Measurements from ENCODE around the gene LIPM. TPM values are rescaled to one million over a fixed set of nuclear protein-coding genes. Genes with fewer than 3 reads are reported as not detected.

Gene LIPM
- total RNA-seq, 1 donor from 2014 or later, result not detected

- no peak for TF ChIP-seq CTCF (conservative IDR thresholded peaks at IDR 0.05; ENCODE audit: low read depth, low read length)
- no peak for DNase-seq (ENCODE audit: low read depth)
- H3K4me3 ChIP-seq (ENCODE audit: low read depth, low read length), result no peak overlapping the region
These were observed 16.3 kb upstream of the LIPM start for GRCh38 chr10:88786032-88786770.

DNA sequence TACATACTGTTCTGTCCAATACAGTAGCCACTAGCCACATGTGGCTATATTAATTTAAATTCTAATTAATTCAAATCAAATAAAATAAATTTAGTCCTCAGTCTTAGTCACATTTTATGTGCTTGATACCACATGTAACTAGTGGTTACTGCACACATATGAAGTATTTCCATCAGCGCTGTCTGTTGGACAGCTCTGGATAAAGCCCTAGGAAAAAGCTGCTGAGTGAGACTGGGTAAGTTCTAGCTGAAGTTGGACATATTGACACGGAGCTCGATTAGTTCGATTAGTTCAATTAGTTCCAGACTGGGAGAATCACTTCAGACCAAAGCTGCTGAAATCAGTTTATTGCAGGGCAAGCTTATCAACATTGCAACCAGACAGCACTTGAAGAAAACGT, 15.1 kb upstream of the LIPM start:
- DNase-seq (ENCODE audit: low read depth), result no peak
- H3K4me3 ChIP-seq (ENCODE audit: low read depth, low read length), result no peak overlapping the region

GRCh38 chr10:88788924-88789323, 13.6 kb upstream of the LIPM start:
- DNase-seq (ENCODE audit: low read depth), result no peak
- no peak overlapping the region for H3K4me3 ChIP-seq (ENCODE audit: low read depth, low read length)
- TF ChIP-seq CTCF (conservative IDR thresholded peaks at IDR 0.05; ENCODE audit: low read depth, low read length), result no peak

More for the DNA sequence above, 15.1 kb upstream of the LIPM start:
- no peak for TF ChIP-seq CTCF (conservative IDR thresholded peaks at IDR 0.05; ENCODE audit: low read depth, low read length)

DNA sequence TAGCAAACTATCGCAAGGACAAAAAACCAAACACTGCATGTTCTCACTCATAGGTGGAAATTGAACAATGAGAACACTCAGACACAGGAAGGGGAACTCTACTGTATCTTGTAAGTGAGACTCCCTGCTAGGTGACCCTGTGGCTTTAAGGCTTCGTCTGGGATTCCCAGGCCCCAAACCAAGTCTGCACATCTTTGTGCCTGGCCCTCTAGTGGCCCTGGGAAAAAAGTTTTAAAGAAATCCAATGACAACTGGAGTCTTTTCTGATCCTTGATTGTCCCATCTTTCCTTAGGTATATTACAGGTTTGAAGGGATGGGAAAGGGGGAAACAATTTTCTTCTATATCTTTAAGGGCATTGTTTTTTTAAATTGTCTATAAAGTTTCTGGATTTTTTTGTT, 10.6 kb upstream of the LIPM start:
- TF ChIP-seq CTCF (conservative IDR thresholded peaks at IDR 0.05; ENCODE audit: low read depth, low read length), result peak; percentile 73
- no peak overlapping the region for H3K4me3 ChIP-seq (ENCODE audit: low read depth, low read length)
- DNase-seq (ENCODE audit: low read depth), result no peak

GRCh38 chr10:88792661-88793060, 9.9 kb upstream of the LIPM start:
- no peak overlapping the region for H3K4me3 ChIP-seq (ENCODE audit: low read depth, low read length)
- TF ChIP-seq CTCF (conservative IDR thresholded peaks at IDR 0.05; ENCODE audit: low read depth, low read length), result no peak
- DNase-seq (ENCODE audit: low read depth), result peak; percentile 25

DNA sequence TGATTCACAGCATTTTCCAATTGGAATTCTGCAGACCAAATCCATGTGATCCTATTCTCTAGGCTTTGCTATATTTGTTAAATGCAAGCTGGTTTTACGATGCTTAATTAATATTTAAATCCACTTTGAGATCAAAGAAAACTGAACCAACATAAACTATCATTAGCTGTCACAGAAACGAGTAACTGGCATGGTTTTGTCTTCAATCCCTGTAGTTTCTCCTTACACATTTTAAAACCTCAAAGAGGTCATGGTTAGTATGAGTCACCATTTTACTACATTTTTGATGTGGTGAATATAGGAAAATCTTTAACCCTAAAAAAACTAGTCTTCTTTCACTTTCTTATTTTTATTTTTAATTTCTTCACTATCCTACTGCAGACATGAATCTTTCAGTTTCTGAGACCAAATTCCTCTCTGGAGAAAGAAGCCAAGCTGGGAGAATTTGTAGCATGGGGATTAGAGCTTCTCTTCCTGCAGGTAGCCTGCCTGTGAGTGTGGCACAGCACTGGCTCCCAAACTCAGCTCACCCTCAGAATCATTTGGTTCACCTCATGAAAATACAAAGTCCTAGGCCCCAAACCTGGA, 8.7 kb upstream of the LIPM start:
- no peak for TF ChIP-seq CTCF (conservative IDR thresholded peaks at IDR 0.05; ENCODE audit: low read depth, low read length)
- H3K4me3 ChIP-seq (ENCODE audit: low read depth, low read length), result no peak overlapping the region
- DNase-seq (ENCODE audit: low read depth), result no peak

- no peak for TF ChIP-seq CTCF (conservative IDR thresholded peaks at IDR 0.05; ENCODE audit: low read depth, low read length)
- H3K4me3 ChIP-seq (ENCODE audit: low read depth, low read length), result no peak overlapping the region
- DNase-seq (ENCODE audit: low read depth), result no peak
These were observed 7.8 kb upstream of the LIPM start for GRCh38 chr10:88794731-88795130.
